ENCODE measurements around the gene AHCYL2.

- no peak for TF ChIP-seq EZH2 (IDR thresholded peaks at IDR 0.05; ENCODE audit: borderline replicate concordance, low read length)
- TF ChIP-seq, protein P1, sequence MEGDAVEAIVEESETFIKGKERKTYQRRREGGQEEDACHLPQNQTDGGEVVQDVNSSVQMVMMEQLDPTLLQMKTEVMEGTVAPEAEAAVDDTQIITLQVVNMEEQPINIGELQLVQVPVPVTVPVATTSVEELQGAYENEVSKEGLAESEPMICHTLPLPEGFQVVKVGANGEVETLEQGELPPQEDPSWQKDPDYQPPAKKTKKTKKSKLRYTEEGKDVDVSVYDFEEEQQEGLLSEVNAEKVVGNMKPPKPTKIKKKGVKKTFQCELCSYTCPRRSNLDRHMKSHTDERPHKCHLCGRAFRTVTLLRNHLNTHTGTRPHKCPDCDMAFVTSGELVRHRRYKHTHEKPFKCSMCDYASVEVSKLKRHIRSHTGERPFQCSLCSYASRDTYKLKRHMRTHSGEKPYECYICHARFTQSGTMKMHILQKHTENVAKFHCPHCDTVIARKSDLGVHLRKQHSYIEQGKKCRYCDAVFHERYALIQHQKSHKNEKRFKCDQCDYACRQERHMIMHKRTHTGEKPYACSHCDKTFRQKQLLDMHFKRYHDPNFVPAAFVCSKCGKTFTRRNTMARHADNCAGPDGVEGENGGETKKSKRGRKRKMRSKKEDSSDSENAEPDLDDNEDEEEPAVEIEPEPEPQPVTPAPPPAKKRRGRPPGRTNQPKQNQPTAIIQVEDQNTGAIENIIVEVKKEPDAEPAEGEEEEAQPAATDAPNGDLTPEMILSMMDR (conservative IDR thresholded peaks at IDR 0.05 in 1 of 2, IDR thresholded peaks at IDR 0.05 in 1 of 2; ENCODE audit: extremely low read depth in 1 of 2, insufficient read depth in 1 of 2, low read depth in 1 of 2, low read length in 2 of 2), result no peak
Measured at GRCh38 chr7:129422727-129423126, 197.9 kb downstream of the AHCYL2 start.
